HG03175 (cell line): ENCODE measurements around the gene CD300LB.

Experiments
- ATAC-seq: cut with Tn5 transposase; IDR thresholded peaks from one replicate; pipeline ENCODE4 v1.9.1; 2021; ENCODE audit warnings: mild to moderate bottlenecking, moderate library complexity; ENCODE audit not compliant: unreplicated experiment

CD300LB gene

DNA sequence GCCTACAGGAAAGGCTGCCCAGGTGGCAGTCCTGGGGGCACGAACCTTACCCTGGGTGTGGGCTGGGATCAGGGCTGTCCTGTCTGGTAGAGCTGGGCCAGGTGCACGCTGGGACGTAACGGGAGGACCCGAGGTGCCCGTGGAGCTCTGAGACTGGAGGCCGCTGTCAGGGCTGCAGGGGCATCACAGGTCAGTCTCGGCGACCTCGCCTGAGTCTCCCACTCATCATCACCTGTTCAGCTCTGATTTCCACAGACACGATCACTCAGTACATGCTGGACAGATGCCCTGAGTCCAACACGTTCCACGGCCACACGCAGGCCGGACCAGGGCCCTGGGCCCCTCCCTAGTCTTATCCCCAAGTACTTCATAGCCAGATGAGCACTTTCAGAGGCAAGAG, 19.3 kb upstream of the CD300LB start:
- no peak for ATAC-seq

DNA sequence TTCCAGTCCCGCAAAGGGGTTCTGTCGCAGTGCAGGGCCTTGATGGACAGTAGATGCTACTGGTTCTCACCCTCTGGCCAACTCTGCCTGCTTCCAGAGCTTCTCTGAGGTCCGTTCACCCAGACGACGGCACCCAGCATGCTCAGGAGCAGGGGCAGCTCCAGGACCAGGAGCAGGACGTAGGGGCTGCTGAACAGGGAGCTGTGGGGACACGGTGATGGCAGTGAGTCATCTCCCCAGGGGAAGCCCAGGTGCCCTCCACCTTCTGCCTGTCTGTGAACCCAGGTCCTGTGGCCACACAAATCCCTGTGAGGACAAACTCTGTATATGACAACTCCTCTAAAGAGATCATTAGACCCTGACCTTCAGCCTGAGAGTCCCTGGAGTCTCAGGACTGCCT, 18.1 kb upstream of the CD300LB start:
- ATAC-seq: no peak

DNA sequence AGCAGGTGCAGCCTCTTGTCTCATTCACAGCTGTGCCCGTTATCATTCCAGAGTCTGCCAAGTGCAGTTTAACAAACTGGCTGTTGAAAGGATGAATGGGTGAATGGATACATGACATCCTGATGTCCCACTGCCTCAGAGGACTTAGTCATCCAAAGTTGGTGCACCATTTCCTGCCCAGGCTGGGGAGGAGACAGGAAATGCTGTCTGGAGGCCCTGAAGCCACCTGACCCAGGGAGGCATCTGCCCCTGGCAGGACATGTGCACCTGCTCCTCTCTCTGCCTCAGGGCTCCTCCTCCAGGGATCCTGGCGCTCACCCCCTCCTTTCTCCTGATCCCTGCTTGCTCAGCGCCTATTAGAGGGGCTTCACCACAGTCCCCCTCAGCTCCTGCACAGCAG, 16.5 kb upstream of the CD300LB start:
- no peak for ATAC-seq

GRCh38 chr17:74547264-74547663, 16.0 kb upstream of the CD300LB start:
- ATAC-seq: no peak

DNA sequence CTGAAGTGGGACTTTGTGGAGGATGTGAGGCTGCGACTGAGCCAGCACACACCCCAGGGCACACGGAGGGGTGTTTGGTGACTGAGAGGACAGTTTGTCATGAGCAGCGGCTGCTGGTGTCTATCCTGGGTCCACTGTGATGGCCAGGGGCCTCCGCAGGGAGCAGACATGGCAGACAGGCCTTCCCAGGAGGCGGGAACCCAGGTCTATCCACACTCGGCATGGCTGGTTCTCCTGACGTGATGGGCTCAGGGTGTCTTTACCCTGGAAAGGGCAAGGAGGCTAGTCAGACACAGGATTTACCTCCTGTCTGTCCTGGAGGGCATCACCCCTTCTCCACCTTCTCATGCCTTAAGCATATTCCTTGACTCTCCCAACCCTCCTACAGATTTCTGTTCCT, 15.3 kb upstream of the CD300LB start:
- ATAC-seq: no peak

DNA sequence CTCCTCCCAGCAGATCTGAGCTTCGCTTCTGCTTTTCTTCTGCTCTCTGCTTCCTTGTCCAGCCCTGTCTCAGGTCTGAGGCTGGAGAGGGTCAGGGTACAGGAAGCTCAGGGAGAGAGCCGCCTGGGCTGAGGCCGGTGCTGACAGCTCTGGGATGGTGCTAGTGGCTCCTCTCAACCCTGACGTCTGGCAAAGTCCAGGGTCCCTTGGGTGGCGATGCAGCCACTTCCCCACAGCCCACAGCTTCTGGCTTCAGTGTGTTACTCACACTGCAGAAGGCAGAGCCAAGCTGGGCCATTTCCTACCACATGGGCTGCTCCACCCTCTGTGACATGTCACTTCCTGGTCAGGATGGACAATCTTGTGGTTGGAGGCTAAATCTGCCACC, 14.6 kb upstream of the CD300LB start, which contains the start of gene CD300C:
Gene CD300C, minus strand, starts transcription at position 273 of the 388 bp plus-strand sequence. CDS start 333 bp downstream, outside the sequence.
- no peak for ATAC-seq

GRCh38 chr17:74544991-74545842, 13.9 kb upstream of the CD300LB start:
- ATAC-seq: no peak

GRCh38 chr17:74543891-74544760, 12.9 kb upstream of the CD300LB start:
- no peak for ATAC-seq

GRCh38 chr17:74543406-74543805, 12.1 kb upstream of the CD300LB start:
- no peak for ATAC-seq

DNA sequence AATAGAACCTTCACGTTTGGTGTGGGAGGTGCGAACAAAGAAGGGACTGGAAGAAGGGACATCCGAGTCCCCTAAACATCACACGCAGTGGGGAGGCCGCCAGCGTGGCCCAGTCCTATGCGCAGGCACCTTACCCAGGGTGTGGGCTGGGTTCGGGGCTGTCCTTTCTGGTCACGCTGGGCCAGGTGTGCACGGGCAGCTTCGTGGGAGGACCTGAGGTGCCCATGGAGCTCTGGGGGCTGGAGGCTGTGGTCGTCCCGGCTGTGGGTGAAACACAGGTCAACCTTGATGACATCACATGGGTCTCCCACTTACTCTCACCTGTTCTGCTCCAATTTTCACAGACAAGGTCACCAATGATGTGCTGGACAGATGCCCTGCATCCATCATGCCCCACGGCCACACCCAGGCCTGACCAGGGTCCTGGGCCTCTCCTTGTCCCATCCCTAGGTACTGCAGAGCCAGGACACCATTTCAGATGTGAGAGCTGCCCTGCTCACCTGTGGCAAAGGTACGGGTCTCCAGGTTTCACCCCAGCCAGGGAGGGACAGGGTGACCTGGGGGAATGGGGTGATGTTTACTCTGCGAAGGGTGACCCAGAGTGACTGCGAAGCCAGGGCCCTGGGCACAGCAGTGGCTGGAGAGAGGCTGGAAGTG, 11.6 kb upstream of the CD300LB start:
- ATAC-seq: no peak

GRCh38 chr17:74542166-74542565, 10.9 kb upstream of the CD300LB start:
- ATAC-seq: no peak

GRCh38 chr17:74541176-74542111, 10.2 kb upstream of the CD300LB start:
- ATAC-seq: no peak

- ATAC-seq: no peak
Measured at GRCh38 chr17:74539281-74539820, 8.1 kb upstream of the CD300LB start.

GRCh38 chr17:74536890-74537289, 5.6 kb upstream of the CD300LB start:
- no peak for ATAC-seq

DNA sequence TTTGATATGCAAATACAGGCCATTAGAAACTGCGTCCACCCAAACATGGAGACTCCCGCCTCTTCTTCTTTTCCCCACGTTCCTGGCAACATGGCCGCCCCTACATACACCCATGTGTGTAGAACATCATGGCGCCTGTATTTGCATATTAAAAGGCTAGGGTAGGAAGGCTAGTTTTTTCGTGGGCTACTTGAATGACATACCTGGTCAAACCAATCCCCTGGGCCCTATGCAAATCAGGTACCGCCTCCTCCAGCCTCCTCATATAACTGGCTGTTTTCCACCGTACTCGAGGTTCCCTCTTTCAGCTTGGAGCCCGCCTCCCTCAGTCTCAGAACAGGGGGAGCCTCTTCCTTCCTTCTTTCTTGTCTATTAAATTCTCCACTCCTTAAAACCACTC, 840 bp upstream of the CD300LB start:
- ATAC-seq: peak; percentile 35

DNA sequence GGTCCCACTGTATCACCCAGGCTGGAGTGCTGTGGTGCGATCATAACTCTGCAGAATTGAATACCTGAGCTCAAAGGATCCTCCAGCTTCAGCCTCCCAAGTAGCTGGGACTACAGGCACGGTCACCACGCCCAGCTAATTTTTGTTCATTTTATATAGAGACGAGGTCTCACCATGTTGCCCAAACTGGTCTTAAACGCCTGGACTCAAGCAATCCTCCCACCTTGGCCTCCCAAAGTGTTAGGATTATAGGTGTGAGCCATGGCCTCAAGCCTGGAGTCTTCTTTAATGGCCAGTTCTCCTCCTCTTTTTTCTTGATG, 484 bp downstream of the CD300LB start:
- no peak for ATAC-seq

DNA sequence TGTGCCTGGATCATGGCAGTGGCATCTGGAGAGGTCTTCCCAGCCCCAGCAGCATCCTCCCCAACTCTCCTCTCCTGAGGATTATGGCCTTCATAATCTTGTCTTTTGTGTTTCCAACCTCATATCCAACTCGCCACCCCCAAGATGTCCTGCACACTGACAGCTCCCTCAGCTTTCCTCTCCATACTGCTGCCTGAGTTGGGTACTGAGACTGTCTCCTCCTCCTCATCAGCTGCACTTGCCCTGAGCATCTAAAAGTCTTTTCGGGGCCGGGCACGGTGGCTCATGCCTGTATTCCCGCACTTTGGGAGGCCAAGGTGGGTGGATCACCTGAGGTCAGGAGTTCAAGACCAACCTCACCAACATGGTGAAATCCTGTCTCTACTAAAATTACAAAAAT, 2.0 kb downstream of the CD300LB start:
- no peak for ATAC-seq

- peak; percentile 86 for ATAC-seq
Measured at GRCh38 chr17:74528491-74529199, 2.6 kb downstream of the CD300LB start.

GRCh38 chr17:74527756-74528155, 3.5 kb downstream of the CD300LB start:
- ATAC-seq: no peak

DNA sequence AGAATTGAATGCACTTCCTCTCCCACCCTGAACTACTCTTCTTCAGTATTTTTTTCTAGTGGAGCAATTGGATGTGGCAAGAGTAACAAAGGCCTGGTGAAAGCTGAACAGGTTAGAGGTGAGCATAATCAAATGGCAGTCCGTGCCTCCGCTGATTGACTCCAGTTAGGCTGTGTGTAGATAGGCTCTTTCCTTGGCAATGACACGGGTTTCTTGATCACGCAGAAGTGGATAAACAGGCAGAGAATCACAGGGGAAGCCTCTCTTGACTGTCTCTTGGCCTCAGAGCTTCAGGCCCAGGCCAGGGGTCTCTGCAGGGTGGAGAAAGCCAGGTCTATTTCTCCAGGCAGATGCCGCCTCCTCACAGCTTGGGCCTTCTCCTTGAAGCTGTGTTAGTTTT, 4.2 kb downstream of the CD300LB start:
- no peak for ATAC-seq
